WTC11 (cell line): ENCODE data around the gene NFIC. TPM values are rescaled to one million over a fixed set of nuclear protein-coding genes. Genes with fewer than 3 reads are reported as not detected.

ENCODE experiments used
- ATAC-seq: fragments of 200-7000 bp; cut with Tn5 transposase; 2 replicates; pipeline ENCODE4 v1.10.0; 2021; ENCODE audit warnings: mild to moderate bottlenecking, moderate library complexity
- CTCF ChIA-PET: fragments of 300-600 bp; sonication (Branson Sonifier 250); formaldehyde crosslinking; loops from one replicate; lab custom pipeline; 2021; ENCODE audit warnings: antibody characterized with exemption; lab: Charles Lee
- POLR2A ChIA-PET: fragments of 350-600 bp; sonication (Branson Sonifier 250); formaldehyde crosslinking; loops from one replicate; lab custom pipeline; 2021; ENCODE audit warnings: antibody characterized with exemption; lab: Charles Lee
- DNase-seq: peaks from one replicate; pipeline ENCODE4 v3.0.0; 2021; ENCODE audit warnings: low spot score
- H3K27ac Mint-ChIP-seq: 2 replicates; pipeline ENCODE4 v1.8.0; 2021; ENCODE audit warnings: mixed read lengths
- H3K27me3 Mint-ChIP-seq: 2 replicates; pipeline ENCODE4 v1.8.0; 2021; ENCODE audit warnings: low read depth, mild to moderate bottlenecking, moderate library complexity, mixed read lengths
- H3K36me3 Mint-ChIP-seq: 2 replicates; pipeline ENCODE4 v1.8.0; 2021; ENCODE audit warnings: mixed read lengths
- H3K4me1 Mint-ChIP-seq: 2 replicates; pipeline ENCODE4 v1.8.0; 2022; ENCODE audit warnings: mixed read lengths
- H3K4me3 Mint-ChIP-seq: 2 replicates; pipeline ENCODE4 v1.8.0; 2021; ENCODE audit warnings: mild to moderate bottlenecking, moderate library complexity, mixed read lengths
- H3K9me3 Mint-ChIP-seq: 2 replicates; pipeline ENCODE4 v1.8.0; 2021; ENCODE audit warnings: mixed read lengths
- ATF1 ChIP-seq: sonication (generic); formaldehyde crosslinking; IDR thresholded peaks from 2 replicates; pipeline ENCODE4 v1.8.1; 2023; ENCODE audit warnings: mild to moderate bottlenecking, moderate library complexity, missing genetic modification reagents
- CREB1 ChIP-seq: sonication (generic); formaldehyde crosslinking; IDR thresholded peaks from 2 replicates; pipeline ENCODE4 v1.8.0; 2023; ENCODE audit warnings: mild to moderate bottlenecking, missing genetic modification reagents
- CREM ChIP-seq: sonication (generic); formaldehyde crosslinking; IDR thresholded peaks from 2 replicates; pipeline ENCODE4 v1.8.1; 2022; ENCODE audit warnings: mild to moderate bottlenecking, missing genetic modification reagents, moderate library complexity
- GTF2I ChIP-seq: fragments of 250-450 bp; sonication (Bioruptor Pico); conservative IDR thresholded peaks from 2 replicates; pipeline ENCODE4 v1.4.0; 2021; ENCODE audit warnings: mild to moderate bottlenecking
- IRF2 ChIP-seq: sonication (generic); formaldehyde crosslinking; IDR thresholded peaks from 2 replicates; pipeline ENCODE4 v1.8.0; 2022; ENCODE audit warnings: low read depth, missing genetic modification reagents, borderline replicate concordance
- JAZF1 ChIP-seq: fragments of 250-450 bp; sonication (Bioruptor Pico); IDR thresholded peaks from 2 replicates; pipeline ENCODE4 v1.9.0; 2021; ENCODE audit warnings: moderate library complexity, mild to moderate bottlenecking, inconsistent platforms
- NR2C2 ChIP-seq: sonication (generic); formaldehyde crosslinking; IDR thresholded peaks from 2 replicates; pipeline ENCODE4 v1.8.0; 2022; ENCODE audit warnings: mild to moderate bottlenecking, missing genetic modification reagents
- PRRX2 ChIP-seq: fragments of 250-450 bp; sonication (Bioruptor Pico); IDR thresholded peaks from 2 replicates; pipeline ENCODE4 v1.8.0; 2021; ENCODE audit warnings: mild to moderate bottlenecking
- TEAD4 ChIP-seq: sonication (generic); formaldehyde crosslinking; IDR thresholded peaks from 2 replicates; pipeline ENCODE4 v1.8.0; 2022; ENCODE audit warnings: mild to moderate bottlenecking, missing genetic modification reagents
- ZNF121 ChIP-seq: sonication (generic); formaldehyde crosslinking; IDR thresholded peaks from 2 replicates; pipeline ENCODE4 v1.8.0; 2023; ENCODE audit warnings: missing genetic modification reagents
- ZNF263 ChIP-seq: sonication (generic); formaldehyde crosslinking; IDR thresholded peaks from 2 replicates; pipeline ENCODE4 v1.8.1; 2022; ENCODE audit warnings: low read depth, mild to moderate bottlenecking, moderate library complexity, missing genetic modification reagents
- ZNF317 ChIP-seq: sonication (generic); formaldehyde crosslinking; IDR thresholded peaks from 2 replicates; pipeline ENCODE4 v1.8.1; 2023; ENCODE audit warnings: low read depth, mild to moderate bottlenecking, moderate library complexity, missing genetic modification reagents, borderline replicate concordance
- ZNF416 ChIP-seq: fragments of 250-450 bp; sonication (Bioruptor Pico); IDR thresholded peaks from 2 replicates; pipeline ENCODE4 v1.9.0; 2021; ENCODE audit warnings: mild to moderate bottlenecking, inconsistent platforms
- ZNF423 ChIP-seq: fragments of 250-450 bp; sonication (Bioruptor Pico); IDR thresholded peaks from 2 replicates; pipeline ENCODE4 v2.1.2; 2022; ENCODE audit warnings: mild to moderate bottlenecking, moderate library complexity
- total RNA-seq: library from RNA; stranded (reverse); gene quantifications from 3 replicates; pipeline ENCODE4 v1.2.3, GENCODE V29; 2021
- TF ChIP-seq, protein P1 (sequence below): sonication (generic); formaldehyde crosslinking; IDR thresholded peaks from 2 replicates; pipeline ENCODE4 v1.8.0; 2022; ENCODE audit warnings: mild to moderate bottlenecking, missing genetic modification reagents
- TF ChIP-seq, protein P2 (sequence below): fragments of 250-450 bp; sonication (Bioruptor Pico); IDR thresholded peaks from 2 replicates; pipeline ENCODE4 v1.9.0; 2021; ENCODE audit warnings: mild to moderate bottlenecking
- TF ChIP-seq, protein P3 (sequence below): fragments of 250-450 bp; sonication (Bioruptor Pico); IDR thresholded peaks from 2 replicates; pipeline ENCODE4 v1.9.0; 2021; ENCODE audit warnings: moderate library complexity, mild to moderate bottlenecking, inconsistent platforms, borderline replicate concordance
- TF ChIP-seq, protein P4 (sequence below): sonication (generic); formaldehyde crosslinking; IDR thresholded peaks from 2 replicates; pipeline ENCODE4 v1.8.1; 2022; ENCODE audit warnings: low read depth, mild to moderate bottlenecking, moderate library complexity, missing genetic modification reagents, borderline replicate concordance
- TF ChIP-seq, protein P5 (sequence below): sonication (generic); formaldehyde crosslinking; IDR thresholded peaks from 2 replicates; pipeline ENCODE4 v1.8.1; 2023; ENCODE audit warnings: mild to moderate bottlenecking, missing genetic modification reagents, moderate library complexity

NFIC gene
- total RNA-seq, 1 experiment from 2014 or later: 3.5 TPM

DNA sequence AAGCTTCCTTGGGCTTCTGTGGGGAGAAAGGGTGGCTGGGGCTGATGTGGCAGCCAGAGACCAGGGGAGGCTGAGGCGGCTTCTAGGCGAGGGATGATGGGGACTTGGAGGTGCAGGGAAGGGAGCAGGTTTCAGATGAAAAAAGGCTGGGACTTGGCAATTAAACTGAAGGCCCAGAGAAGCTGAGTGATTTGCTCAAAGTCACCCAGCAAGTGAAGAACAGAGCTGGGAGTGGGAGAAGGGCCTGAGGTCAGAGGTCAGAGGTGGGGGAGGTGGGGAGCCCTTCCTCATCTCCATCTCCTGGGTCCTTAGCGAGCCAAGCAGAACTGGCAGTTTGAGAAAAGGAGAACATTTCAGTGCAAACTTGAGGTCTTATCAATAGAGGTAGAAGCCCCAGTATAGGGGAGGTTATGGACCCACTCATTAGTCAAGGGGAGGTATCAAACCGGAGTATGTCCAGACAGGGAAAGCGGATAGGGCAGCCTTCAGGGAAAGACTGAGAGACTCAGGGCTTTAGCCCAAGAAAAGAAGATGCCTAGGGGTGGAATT lies 49.6 kb upstream of the NFIC start:
- no peak for ATAC-seq
- Mint-ChIP-seq H3K27me3 (peaks cover 11% of the 10 kb centered on the region), H3K4me1 (no peaks in the 10 kb centered on the region), H3K27ac (no peak overlapping the region), H3K9me3 (no peaks in the 10 kb centered on the region), H3K36me3 (no peaks in the 10 kb centered on the region), H3K4me3 (no peak overlapping the region)
- ChIA-PET CTCF (interaction anchor here (0.5 to 2.7 kb wide), 3 partner anchors 12 to 131 kb away, joined by 3 to 13 read pairs (median 5); no protein-coding TSS in a partner anchor), POLR2A (no interaction called here)
- DNase-seq: no peak
- TF ChIP-seq IRF2 (CRISPR knock-in tag) (no peak), ZNF416 (CRISPR knock-in tag) (no peak), CREM (CRISPR knock-in tag) (no peak), ZNF317 (no peak), PRRX2 (CRISPR knock-in tag) (no peak), ATF1 (no peak), ZNF423 (CRISPR knock-in tag) (no peak), NR2C2 (CRISPR knock-in tag) (no peak), CREB1 (CRISPR knock-in tag) (no peak), ZNF263 (no peak), JAZF1 (CRISPR knock-in tag) (no peak), TEAD4 (CRISPR knock-in tag) (no peak), GTF2I (CRISPR knock-in tag) (no peak)
- TF ChIP-seq, protein P1, sequence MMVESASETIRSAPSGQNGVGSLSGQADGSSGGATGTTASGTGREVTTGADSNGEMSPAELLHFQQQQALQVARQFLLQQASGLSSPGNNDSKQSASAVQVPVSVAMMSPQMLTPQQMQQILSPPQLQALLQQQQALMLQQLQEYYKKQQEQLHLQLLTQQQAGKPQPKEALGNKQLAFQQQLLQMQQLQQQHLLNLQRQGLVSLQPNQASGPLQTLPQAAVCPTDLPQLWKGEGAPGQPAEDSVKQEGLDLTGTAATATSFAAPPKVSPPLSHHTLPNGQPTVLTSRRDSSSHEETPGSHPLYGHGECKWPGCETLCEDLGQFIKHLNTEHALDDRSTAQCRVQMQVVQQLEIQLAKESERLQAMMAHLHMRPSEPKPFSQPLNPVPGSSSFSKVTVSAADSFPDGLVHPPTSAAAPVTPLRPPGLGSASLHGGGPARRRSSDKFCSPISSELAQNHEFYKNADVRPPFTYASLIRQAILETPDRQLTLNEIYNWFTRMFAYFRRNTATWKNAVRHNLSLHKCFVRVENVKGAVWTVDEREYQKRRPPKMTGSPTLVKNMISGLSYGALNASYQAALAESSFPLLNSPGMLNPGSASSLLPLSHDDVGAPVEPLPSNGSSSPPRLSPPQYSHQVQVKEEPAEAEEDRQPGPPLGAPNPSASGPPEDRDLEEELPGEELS (CRISPR knock-in tag): no peak
- TF ChIP-seq, protein P2, sequence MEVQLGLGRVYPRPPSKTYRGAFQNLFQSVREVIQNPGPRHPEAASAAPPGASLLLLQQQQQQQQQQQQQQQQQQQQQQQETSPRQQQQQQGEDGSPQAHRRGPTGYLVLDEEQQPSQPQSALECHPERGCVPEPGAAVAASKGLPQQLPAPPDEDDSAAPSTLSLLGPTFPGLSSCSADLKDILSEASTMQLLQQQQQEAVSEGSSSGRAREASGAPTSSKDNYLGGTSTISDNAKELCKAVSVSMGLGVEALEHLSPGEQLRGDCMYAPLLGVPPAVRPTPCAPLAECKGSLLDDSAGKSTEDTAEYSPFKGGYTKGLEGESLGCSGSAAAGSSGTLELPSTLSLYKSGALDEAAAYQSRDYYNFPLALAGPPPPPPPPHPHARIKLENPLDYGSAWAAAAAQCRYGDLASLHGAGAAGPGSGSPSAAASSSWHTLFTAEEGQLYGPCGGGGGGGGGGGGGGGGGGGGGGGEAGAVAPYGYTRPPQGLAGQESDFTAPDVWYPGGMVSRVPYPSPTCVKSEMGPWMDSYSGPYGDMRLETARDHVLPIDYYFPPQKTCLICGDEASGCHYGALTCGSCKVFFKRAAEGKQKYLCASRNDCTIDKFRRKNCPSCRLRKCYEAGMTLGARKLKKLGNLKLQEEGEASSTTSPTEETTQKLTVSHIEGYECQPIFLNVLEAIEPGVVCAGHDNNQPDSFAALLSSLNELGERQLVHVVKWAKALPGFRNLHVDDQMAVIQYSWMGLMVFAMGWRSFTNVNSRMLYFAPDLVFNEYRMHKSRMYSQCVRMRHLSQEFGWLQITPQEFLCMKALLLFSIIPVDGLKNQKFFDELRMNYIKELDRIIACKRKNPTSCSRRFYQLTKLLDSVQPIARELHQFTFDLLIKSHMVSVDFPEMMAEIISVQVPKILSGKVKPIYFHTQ (CRISPR knock-in tag): no peak
- TF ChIP-seq, protein P3, sequence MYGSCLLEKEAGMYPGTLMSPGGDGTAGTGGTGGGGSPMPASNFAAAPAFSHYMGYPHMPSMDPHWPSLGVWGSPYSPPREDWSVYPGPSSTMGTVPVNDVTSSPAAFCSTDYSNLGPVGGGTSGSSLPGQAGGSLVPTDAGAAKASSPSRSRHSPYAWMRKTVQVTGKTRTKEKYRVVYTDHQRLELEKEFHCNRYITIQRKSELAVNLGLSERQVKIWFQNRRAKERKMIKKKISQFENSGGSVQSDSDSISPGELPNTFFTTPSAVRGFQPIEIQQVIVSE (CRISPR knock-in tag): no peak
- TF ChIP-seq, protein P4, sequence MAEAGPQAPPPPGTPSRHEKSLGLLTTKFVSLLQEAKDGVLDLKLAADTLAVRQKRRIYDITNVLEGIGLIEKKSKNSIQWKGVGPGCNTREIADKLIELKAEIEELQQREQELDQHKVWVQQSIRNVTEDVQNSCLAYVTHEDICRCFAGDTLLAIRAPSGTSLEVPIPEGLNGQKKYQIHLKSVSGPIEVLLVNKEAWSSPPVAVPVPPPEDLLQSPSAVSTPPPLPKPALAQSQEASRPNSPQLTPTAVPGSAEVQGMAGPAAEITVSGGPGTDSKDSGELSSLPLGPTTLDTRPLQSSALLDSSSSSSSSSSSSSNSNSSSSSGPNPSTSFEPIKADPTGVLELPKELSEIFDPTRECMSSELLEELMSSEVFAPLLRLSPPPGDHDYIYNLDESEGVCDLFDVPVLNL: no peak
- TF ChIP-seq, protein P5, sequence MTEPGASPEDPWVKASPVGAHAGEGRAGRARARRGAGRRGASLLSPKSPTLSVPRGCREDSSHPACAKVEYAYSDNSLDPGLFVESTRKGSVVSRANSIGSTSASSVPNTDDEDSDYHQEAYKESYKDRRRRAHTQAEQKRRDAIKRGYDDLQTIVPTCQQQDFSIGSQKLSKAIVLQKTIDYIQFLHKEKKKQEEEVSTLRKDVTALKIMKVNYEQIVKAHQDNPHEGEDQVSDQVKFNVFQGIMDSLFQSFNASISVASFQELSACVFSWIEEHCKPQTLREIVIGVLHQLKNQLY (CRISPR knock-in tag): no peak

DNA sequence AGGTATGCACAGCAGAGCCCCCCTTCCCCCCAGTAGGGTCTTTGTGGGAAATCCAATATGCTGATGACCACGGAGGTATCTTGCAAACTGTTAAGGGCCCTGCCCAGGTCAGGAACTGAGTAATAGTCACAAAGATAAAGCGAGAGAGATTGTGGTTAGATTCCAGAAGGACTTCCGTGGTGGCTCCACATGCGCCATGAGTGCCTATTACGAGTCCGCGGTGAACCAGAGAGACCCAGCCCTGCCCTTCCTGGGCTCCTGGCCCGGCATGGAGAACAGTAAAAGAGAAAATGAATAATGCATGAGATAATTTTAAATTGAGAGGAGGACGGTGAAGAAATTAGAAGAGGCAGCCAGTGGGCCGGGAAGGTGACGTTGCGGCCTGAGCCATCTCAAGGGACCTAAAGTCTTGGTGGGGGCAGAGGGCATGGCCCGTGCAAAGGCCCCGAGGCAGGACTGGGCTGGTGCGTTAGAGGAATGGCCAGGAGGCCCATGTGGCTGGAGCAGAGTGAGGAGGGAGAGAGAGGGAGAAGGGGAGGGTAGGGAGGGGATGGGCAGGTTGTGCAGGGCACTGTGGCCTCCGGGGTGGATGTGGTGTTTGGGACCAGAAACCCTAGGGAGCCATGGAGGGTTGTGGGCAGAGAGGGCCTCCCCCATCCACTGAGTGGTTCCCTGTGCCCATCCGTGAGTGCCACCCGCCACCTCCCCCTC lies 46.6 kb upstream of the NFIC start:
- DNase-seq (no peak), ATAC-seq (no peak)
- POLR2A ChIA-PET: no interaction called here
- H3K9me3 Mint-ChIP-seq: no peaks in the 10 kb centered on the region; the same call in 1 of the 2 replicates
- H3K4me3 Mint-ChIP-seq: no peak overlapping the region
- no peak overlapping the region for H3K27ac Mint-ChIP-seq
- H3K4me1 Mint-ChIP-seq: no peaks in the 10 kb centered on the region
- no peak for TF ChIP-seq ZNF121 (CRISPR knock-in tag)
- H3K27me3 Mint-ChIP-seq: peaks cover 4% of the 10 kb centered on the region; the same call in 1 of the 2 replicates
- CTCF ChIA-PET: no interaction called here
- H3K36me3 Mint-ChIP-seq: no peaks in the 10 kb centered on the region
